Sciatic nerve (tissue), 2 donors: ENCODE measurements around the gene AZGP1. TPM values are rescaled to one million over a fixed set of nuclear protein-coding genes. Genes with fewer than 3 reads are reported as not detected.
"Not testable (repeated sequence)": the region's sequence is repeated elsewhere in the genome, so short reads cannot be mapped to it uniquely, and the experiment has no call there.

Experiments used
- ATAC-seq: fragments of 200-7000 bp; cut with Tn5 transposase; one replicate; pipeline ENCODE4 v1.9.1; 2020; ENCODE audit warnings: mild to moderate bottlenecking, moderate library complexity
- DNase-seq: peaks from one replicate; pipeline ENCODE4 v3.0.0-alpha.2; 2020; ENCODE audit warnings: low spot score
- intact Hi-C: fragments of 100-400 bp; cut with DNase I; formaldehyde crosslinking; loops from one replicate; pipeline ENCODE4 v1.14.2; 2022
- total RNA-seq: library from RNA; stranded (reverse); fragmentation: NEBNext Ultra II Directional; extraction: Animal tissue kit (Norgen Biotek cat#: 25700); gene quantifications from one replicate; pipeline ENCODE4 v1.2.1, GENCODE V29; 2021
- donor health status: DM: no; HTN: no; CAD: no.
- donor health status: DM: no; HTN: no; CAD: no.

AZGP1 gene
- total RNA-seq, 1 donor from 2014 or later = 120 TPM

DNA sequence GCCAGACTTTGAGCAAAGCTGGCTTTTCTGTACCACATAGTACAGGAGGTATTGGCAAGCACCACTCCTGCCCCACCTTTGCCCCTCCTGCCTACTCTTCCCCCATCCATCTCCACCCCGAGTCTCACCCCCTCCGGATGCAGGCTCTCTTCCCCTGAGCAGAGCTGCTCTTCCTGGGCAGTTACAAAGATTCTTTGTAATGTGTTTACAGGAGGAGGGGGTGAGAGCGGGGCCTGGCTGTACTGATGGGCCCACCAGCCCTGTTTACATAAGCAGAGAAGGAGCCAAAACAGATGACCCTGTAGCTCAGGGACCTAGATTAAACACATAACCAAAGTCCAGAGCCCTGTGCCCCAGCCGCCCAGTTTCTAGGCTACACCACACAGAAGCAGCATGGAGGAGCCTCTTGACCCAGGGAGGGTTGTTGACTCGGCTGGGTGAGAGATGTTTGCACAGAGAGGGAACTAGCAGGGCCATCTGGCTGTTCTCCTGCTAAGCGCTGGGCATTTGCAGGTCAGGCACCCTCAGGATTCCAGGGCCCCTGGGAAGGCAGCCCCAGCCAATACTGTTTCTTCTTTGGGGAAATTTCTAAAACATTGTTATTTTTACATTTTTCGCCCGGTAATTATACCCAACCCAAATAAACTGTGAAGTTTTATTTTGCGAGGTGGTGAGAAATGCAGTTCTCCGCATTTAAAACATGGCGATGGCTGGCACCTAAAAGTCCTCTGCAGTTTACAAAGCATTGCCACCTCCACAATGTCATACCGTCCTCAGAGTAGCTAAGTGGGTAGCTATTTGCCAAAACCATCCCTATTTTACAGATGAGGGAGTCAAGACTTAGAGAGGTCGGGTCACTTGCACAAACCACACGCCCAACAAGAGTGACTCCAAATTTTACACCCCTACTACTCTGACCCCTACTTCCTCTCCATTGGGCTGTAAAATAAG, 28.2 kb upstream of the AZGP1 start:
- ATAC-seq = peak; percentile 94
- intact Hi-C loops = no loop called here
- DNase-seq = no peak

- DNase-seq (peak; percentile 32), ATAC-seq (no peak)
- intact Hi-C loops = no loop called here
Measured at GRCh38 chr7:100000239-100000638, 24.4 kb upstream of the AZGP1 start.

GRCh38 chr7:99997545-99998137, 21.8 kb upstream of the AZGP1 start:
- peak; percentile 69 for DNase-seq

DNA sequence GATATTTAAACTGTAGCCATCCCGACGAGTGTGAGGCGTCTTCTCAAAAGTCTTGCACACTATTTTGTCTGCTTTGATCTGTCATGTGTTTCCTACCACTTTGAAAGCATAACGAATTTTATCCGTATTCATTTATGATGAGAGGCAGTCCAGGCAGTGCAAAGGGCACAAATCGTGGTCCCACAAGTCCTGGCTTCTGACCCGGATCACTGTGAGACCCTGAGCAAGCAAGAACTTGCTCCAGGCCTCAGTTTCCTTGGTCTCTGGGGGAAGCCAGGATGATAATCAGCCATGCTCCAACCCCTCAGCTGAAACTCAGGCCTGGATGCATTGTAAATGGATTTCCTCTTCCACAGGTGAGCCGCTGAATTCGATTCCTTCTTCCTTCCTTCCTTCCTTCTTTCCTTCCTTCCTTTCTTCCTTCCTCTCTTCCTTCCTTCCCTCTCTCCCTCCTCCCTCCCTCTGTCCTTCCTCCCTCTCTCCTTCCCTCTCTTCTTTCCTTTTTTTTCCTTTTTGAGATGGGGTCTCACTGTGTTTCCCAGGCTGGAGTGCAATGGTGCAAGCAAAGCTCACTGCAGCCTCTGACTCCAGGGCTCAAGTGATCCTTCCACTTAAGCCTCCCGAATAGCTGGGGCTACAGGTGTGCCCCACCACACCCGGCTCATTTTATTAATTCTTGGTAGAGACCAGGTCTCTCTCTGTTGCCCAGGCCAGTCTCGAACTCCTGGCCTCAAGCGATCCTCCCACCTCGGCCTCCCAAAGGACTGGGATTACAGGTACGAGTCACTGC, 21.1 kb upstream of the AZGP1 start:
- ATAC-seq (no peak), DNase-seq (peak; percentile 28)
- intact Hi-C loops = loop anchor here (10.0 kb wide), 1 partner anchor 78 kb away; no protein-coding TSS in a partner anchor

More at GRCh38 chr7:99997545-99998137, 21.8 kb upstream of the AZGP1 start:
- intact Hi-C loops = loop anchor here (10.0 kb wide), 1 partner anchor 77 kb away; no protein-coding TSS in a partner anchor
- ATAC-seq = peak; percentile 76

- ATAC-seq (no peak), DNase-seq (peak; percentile 56)
- intact Hi-C loops = loop anchor here (10.0 kb wide), 1 partner anchor 80 kb away; no protein-coding TSS in a partner anchor
Measured at GRCh38 chr7:99994819-99995218, 19.0 kb upstream of the AZGP1 start.

GRCh38 chr7:99992330-99993038, 16.7 kb upstream of the AZGP1 start:
- no peak for DNase-seq
- ATAC-seq = no peak
- intact Hi-C loops = loop anchor here (10.0 kb wide), 1 partner anchor 82 kb away; no protein-coding TSS in a partner anchor

- intact Hi-C loops = loop anchor here (10.0 kb wide), 1 partner anchor 83 kb away; no protein-coding TSS in a partner anchor
- not testable (repeated sequence) for ATAC-seq, DNase-seq
Measured at GRCh38 chr7:99991543-99991942, 15.7 kb upstream of the AZGP1 start.

DNA sequence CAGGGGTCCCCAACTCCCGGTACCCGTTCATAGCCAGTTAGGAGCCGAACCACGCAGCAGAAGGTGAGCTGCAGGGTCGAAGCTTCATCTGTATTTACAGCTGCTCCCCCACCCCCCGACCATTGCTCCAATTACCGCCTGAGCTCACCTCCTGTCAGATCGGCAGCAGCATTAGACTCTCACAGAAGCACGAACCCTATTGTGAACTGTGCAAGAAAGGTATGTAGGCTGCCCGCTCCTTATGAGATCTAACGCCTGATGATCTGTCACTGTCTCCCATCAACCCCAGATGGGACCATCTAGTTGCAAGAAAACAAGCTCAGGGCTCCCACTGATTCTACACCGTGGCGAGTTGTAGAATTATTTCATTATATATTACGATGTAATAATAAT, 14.6 kb upstream of the AZGP1 start:
- DNase-seq = peak; percentile 43
- no peak for ATAC-seq

DNA sequence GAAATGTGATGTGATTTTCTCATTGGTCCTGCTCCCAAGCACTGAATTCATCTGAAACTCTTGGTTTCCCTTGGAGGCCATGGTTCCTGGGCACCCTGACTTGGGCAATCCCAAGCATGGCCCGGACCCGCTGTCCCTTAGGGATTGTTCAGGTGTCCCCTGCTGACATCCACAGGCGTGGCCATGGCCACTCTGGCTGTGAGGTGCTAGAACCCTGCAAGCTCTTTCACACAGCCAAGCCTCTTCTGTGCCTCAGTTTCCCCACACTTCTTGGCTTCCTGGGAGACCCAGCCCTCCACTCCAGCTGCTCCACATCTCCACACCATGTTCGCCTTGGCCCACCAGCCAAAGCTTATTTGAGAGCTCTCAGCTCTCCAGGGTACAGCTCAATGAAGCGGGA, 12.0 kb upstream of the AZGP1 start:
- DNase-seq (no peak), ATAC-seq (no peak)
- intact Hi-C loops = no loop called here

More for the DNA sequence above, 14.6 kb upstream of the AZGP1 start:
- intact Hi-C loops = loop anchor here (10.0 kb wide), 1 partner anchor 84 kb away; no protein-coding TSS in a partner anchor

DNA sequence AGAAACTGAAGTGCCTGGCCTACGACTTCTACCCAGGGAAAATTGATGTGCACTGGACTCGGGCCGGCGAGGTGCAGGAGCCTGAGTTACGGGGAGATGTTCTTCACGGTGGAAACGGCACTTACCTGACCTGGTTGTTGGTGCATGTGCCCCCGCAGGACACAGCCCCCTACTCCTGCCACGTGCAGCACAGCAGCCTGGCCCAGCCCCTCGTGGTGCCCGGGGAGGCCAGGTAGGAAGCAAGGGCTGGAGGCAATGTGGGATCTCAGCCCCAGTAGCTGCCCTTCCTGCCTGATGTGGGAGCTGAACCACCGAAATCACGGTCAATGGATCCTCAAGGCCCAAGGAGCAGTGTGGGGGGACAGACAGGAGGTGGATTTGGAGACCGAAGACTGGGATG, 11.5 kb upstream of the AZGP1 start:
- ATAC-seq, DNase-seq, intact Hi-C loops: not testable (repeated sequence)

GRCh38 chr7:99984593-99984992, 8.8 kb upstream of the AZGP1 start:
- intact Hi-C loops = no loop called here
- no peak for DNase-seq
- no peak for ATAC-seq

GRCh38 chr7:99981066-99981465, 5.2 kb upstream of the AZGP1 start:
- ATAC-seq, intact Hi-C loops, DNase-seq: not testable (repeated sequence)

GRCh38 chr7:99980448-99980872, 4.6 kb upstream of the AZGP1 start:
- intact Hi-C loops, DNase-seq: not testable (repeated sequence)
- peak; percentile 11 for ATAC-seq

DNA sequence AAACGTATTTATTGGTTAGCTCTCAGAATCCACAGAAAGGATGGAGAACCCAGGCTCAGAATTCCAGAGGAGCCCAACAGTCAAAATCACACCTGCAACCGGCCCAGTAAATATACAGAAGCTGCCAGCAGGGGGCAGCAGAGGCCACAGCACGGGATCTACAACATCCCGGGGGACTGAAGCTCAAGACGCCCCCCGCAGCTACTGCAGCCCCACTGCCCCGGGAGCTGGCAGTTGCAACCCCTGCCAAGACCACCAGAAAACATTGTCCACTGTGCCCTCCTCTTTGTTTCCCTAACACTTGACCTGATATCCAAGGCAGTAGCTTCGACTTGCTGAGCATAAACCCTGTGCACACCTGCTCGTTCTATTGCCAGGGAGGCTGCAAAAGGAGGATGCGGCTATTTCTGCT, 4.0 kb upstream of the AZGP1 start:
- DNase-seq (peak; percentile 77), ATAC-seq (peak; percentile 74)
- intact Hi-C loops = not testable (repeated sequence)

- no peak for ATAC-seq
- no peak for DNase-seq
- intact Hi-C loops = no loop called here
Measured at GRCh38 chr7:99976626-99977025, 795 bp upstream of the AZGP1 start.

DNA sequence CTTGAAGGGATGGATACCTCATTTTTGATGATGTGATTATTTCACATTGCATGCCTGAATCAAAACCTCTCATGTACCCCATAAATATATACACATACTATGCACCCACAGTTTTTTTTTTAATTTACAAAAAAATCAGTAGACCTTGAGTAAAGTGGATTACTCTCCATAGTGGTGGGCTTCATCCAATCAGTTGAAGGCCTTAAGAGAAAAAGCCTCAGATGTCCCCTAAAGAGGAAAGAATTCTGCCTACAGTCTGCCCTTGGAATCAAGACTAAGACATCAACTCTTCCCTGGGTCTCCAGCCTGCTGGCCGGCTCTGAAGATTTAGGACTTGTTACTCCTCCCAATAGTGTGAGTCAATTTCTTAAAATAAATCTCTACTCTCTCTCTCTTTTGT, 1.1 kb downstream of the AZGP1 start:
- ATAC-seq = no peak
- no peak for DNase-seq
- intact Hi-C loops = no loop called here

DNA sequence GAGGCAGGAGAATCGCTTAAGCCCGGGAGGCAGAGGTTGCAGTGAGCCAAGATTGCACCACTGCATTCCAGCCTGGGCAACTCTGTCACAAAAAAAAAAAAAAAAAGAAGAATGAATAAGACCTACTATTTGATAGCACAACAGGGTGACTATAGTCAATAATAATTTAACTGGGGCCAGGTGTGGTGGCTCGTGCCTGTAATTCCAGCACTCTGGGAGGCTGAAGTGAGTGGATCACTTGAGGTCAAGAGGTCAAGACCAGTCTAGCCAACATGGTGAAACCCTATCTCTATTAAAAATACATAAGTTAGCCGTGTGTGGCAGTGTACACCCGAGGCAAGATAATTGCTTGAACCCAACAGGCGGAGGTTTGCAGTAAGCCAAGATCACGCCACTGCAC, 2.0 kb downstream of the AZGP1 start:
- ATAC-seq, DNase-seq, intact Hi-C loops: not testable (repeated sequence)

DNA sequence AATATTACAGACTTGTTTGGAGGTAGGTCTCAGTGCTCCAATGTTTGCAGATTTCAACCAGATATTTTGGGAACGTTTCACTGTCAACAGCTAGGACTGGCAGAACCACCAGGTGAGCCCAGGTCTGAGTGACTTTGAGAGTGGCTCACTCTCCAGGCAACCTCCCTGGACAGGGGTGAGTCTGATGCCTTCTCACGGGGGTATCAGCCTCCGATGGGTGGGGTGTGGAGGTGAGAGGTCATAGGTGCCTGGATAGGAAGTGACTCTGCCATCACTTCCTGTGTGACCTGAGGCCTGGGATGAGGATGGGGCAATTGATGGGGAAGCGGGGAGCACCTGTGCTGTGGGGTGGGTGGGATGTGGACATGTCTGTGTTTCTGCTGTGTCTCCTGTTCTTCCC, 4.6 kb downstream of the AZGP1 start:
- DNase-seq (no peak), ATAC-seq (no peak)
- intact Hi-C loops = no loop called here
